K562 (cell line): ENCODE results near the gene CD84. TPM values are rescaled to one million over a fixed set of nuclear protein-coding genes. Genes with fewer than 3 reads are reported as not detected.
A peak's percentile ranks its signal among the peaks of the same experiment; 100 is the strongest.

Experiments used
- ADNP ChIP-seq: fragments of 200-800 bp; sonication (Bioruptor generic); IDR thresholded peaks from 2 replicates; pipeline ENCODE4 v1.6.1; 2016; ENCODE audit warnings: missing genetic modification characterization, missing compliant biosample characterization
- ARNT ChIP-seq, 2 experiments: fragments of 450-650 bp; IDR thresholded peaks; 2 replicates each; pipeline ENCODE4 v1.6.1; 2016; ENCODE audit warnings: mild to moderate bottlenecking in 1 of 2
- ATF1 ChIP-seq, 2 experiments: fragments of 450-650 bp in 1 of 2; IDR thresholded peaks; 2 replicates each; pipeline ENCODE4 v1.6.1; 2016; ENCODE audit warnings: missing compliant biosample characterization in 1 of 2, missing genetic modification characterization in 1 of 2
- CHAMP1 ChIP-seq: fragments of 450-650 bp; IDR thresholded peaks from 2 replicates; pipeline ENCODE4 v1.6.1; 2016; ENCODE audit warnings: mild to moderate bottlenecking
- CREB3L1 ChIP-seq: fragments of 450-650 bp; IDR thresholded peaks from 2 replicates; pipeline ENCODE4 v1.6.1; 2014; ENCODE audit warnings: low read depth, mild to moderate bottlenecking, moderate library complexity, borderline replicate concordance
- CREM ChIP-seq: IDR thresholded peaks from 2 replicates; pipeline ENCODE4 v1.6.1; 2014; ENCODE audit warnings: antibody characterized with exemption, low read depth
- DPF2 ChIP-seq: fragments of 450-650 bp; IDR thresholded peaks from 2 replicates; pipeline ENCODE4 v1.6.1; 2016
- E2F3 ChIP-seq: fragments of 250-450 bp; sonication (Bioruptor Pico); IDR thresholded peaks from 2 replicates; pipeline ENCODE4 v1.4.0; 2020; ENCODE audit warnings: mild to moderate bottlenecking
- ESRRB ChIP-seq: fragments of 250-450 bp; sonication (Bioruptor Pico); IDR thresholded peaks from 2 replicates; pipeline ENCODE4 v1.5.0; 2020; ENCODE audit warnings: mild to moderate bottlenecking, moderate library complexity, borderline replicate concordance
- NFIX ChIP-seq: fragments of 250-450 bp; sonication (Bioruptor Pico); IDR thresholded peaks from 2 replicates; pipeline ENCODE4 v1.4.0; 2020; ENCODE audit warnings: low read depth, mild to moderate bottlenecking, moderate library complexity
- NFRKB ChIP-seq: fragments of 450-650 bp; IDR thresholded peaks from 2 replicates; pipeline ENCODE4 v1.6.1; 2016; ENCODE audit warnings: low read depth
- NR2C1 ChIP-seq, 2 experiments: fragments of 450-650 bp; IDR thresholded peaks; 2 replicates each; pipeline ENCODE4 v1.6.1; 2017; ENCODE audit warnings: mild to moderate bottlenecking in 2 of 2, antibody characterized with exemption in 1 of 2, inconsistent platforms in 1 of 2, missing compliant biosample characterization in 1 of 2, missing genetic modification characterization in 1 of 2
- NUFIP1 ChIP-seq: fragments of 450-650 bp; IDR thresholded peaks from 2 replicates; pipeline ENCODE4 v1.6.1; 2018; ENCODE audit not compliant: partially characterized antibody
- PBX2 ChIP-seq, 2 experiments: IDR thresholded peaks in 1 of 2; conservative IDR thresholded peaks in 1 of 2; 2 replicates each; pipeline ENCODE4 v1.6.1; 2016; ENCODE audit warnings: low read depth in 2 of 2, mild to moderate bottlenecking in 1 of 2, missing compliant biosample characterization in 1 of 2, missing genetic modification characterization in 1 of 2, moderate library complexity in 1 of 2
- RAD21 ChIP-seq, 2 experiments: fragments of 250-450 bp in 1 of 2; fragments of 450-650 bp in 1 of 2; sonication (Bioruptor Pico) in 1 of 2; formaldehyde crosslinking in 1 of 2; IDR thresholded peaks in 1 of 2; conservative IDR thresholded peaks in 1 of 2; 2 replicates each; pipeline versions ENCODE4 v1.4.0 to v1.8.0; 2020 to 2022; ENCODE audit warnings: mild to moderate bottlenecking in 2 of 2, moderate library complexity in 1 of 2
- RCOR1 ChIP-seq, 2 experiments: IDR thresholded peaks; 2 replicates each; pipeline ENCODE4 v1.6.1; 2012; ENCODE audit warnings: low read depth in 2 of 2, low read length in 2 of 2, borderline replicate concordance in 1 of 2, improper control_type of control experiment in 1 of 2
- ZNF12 ChIP-seq: sonication (generic); formaldehyde crosslinking; IDR thresholded peaks from 2 replicates; pipeline ENCODE4 v1.4.0; 2020; ENCODE audit warnings: mild to moderate bottlenecking, missing genetic modification reagents
- ZNF121 ChIP-seq: sonication (generic); formaldehyde crosslinking; conservative IDR thresholded peaks from 2 replicates; pipeline ENCODE4 v1.8.0; 2022; ENCODE audit warnings: missing genetic modification reagents
- ZNF263 ChIP-seq: sonication (generic); formaldehyde crosslinking; IDR thresholded peaks from 2 replicates; pipeline ENCODE4 v1.8.0; 2022; ENCODE audit warnings: mild to moderate bottlenecking, missing genetic modification reagents, borderline replicate concordance
- ZNF589 ChIP-seq: fragments of 200-800 bp; sonication (Bioruptor generic); IDR thresholded peaks from 2 replicates; pipeline ENCODE4 v1.6.1; 2016; ENCODE audit warnings: low read depth, missing genetic modification characterization, missing compliant biosample characterization
- ZNF766 ChIP-seq: fragments of 200-800 bp; sonication (Bioruptor generic); conservative IDR thresholded peaks from 2 replicates; pipeline ENCODE4 v1.6.1; 2016; ENCODE audit warnings: missing genetic modification characterization, missing compliant biosample characterization
- polyA plus RNA-seq, 8 experiments: library from polyadenylated mRNA; depleted of rRNA in 4 of 8; stranded (reverse) in 5 of 8; unstranded in 3 of 8; fragments of >200 nt; fragmentation: Nextera tagmentation in 2 of 8; fragmentation: Illumina TruSeq in 1 of 8; extraction: Ambion mirVana in 2 of 8; extraction: Trizol in 1 of 8; gene quantifications; 2 replicates each; pipeline versions ENCODE4 v1.2.1 to v1.2.3, GENCODE V29; 2011 to 2014; ENCODE audit warnings: inconsistent platforms in 1 of 8, missing spikeins in 1 of 8
- total RNA-seq, 7 experiments: library from RNA; depleted of rRNA in 6 of 7; stranded (reverse); fragments of >200 nt in 6 of 7; fragmentation: Illumina TruSeq in 2 of 7; extraction: Trizol in 2 of 7; gene quantifications; 2 replicates each; pipeline versions ENCODE4 v1.2.1 to v1.2.3, GENCODE V29; 2011 to 2021; ENCODE audit warnings: low replicate concordance in 1 of 7

Gene CD84
- total and polyA plus RNA-seq, 9 of the 15 experiments (the other 6 are each of a cell fraction or from before 2014, with no cell fraction given): 0.82 to 6.8 (median 2.0) TPM

- TF ChIP-seq PBX2 (CRISPR knock-in tag; IDR thresholded peaks at IDR 0.05; ENCODE audit: low read depth): no peak
- TF ChIP-seq PBX2 (tag; conservative IDR thresholded peaks at IDR 0.05; ENCODE audit: low read depth): peak; percentile 24; the same call in 1 of the 2 replicates
- TF ChIP-seq ZNF12 (CRISPR knock-in tag): no peak
- peak; percentile 16 for TF ChIP-seq NUFIP1
- TF ChIP-seq ADNP (tag): no peak
- no peak for TF ChIP-seq ZNF589
- TF ChIP-seq CREB3L1: no peak
- peak; percentile 43; the same call in 1 of the 2 replicates for TF ChIP-seq NFRKB
- peak in 1 of 2 experiments; percentile 65; a peak in 1 of 4 replicates for TF ChIP-seq ARNT (IDR thresholded peaks at IDR 0.05)
- no peak for TF ChIP-seq E2F3 (CRISPR knock-in tag)
- peak; percentile 86 for TF ChIP-seq ZNF766 (CRISPR knock-in tag)
- no peak for TF ChIP-seq ESRRB (CRISPR knock-in tag)
- 0 out of 2 replicates have a peak, but pooled peaks have one; percentile 29 for TF ChIP-seq CREM
- peak; percentile 49; the same call in 1 of the 2 replicates for TF ChIP-seq CHAMP1
- no peak for TF ChIP-seq ZNF121 (CRISPR knock-in tag)
- no peak for TF ChIP-seq NR2C1 (IDR thresholded peaks at IDR 0.05)
- no peak for TF ChIP-seq NR2C1 (tag; IDR thresholded peaks at IDR 0.05)
- TF ChIP-seq ZNF263: peak; percentile 42; the same call in 1 of the 2 replicates
- 0 out of 2 replicates have a peak, but pooled peaks have one; percentile 20 for TF ChIP-seq DPF2
- TF ChIP-seq RAD21 (CRISPR knock-in tag; conservative IDR thresholded peaks at IDR 0.05 in 1 of 2, IDR thresholded peaks at IDR 0.05 in 1 of 2): peak; percentile 99 to 100
- peak; percentile 53 to 94; a peak in 3 of 4 replicates for TF ChIP-seq RCOR1 (IDR thresholded peaks at IDR 0.05; ENCODE audit: borderline replicate concordance in 1 of 2, low read depth in 2 of 2, low read length in 2 of 2)
- TF ChIP-seq NFIX (CRISPR knock-in tag): no peak
- TF ChIP-seq ATF1 (CRISPR knock-in tag; IDR thresholded peaks at IDR 0.05): no peak
- peak; percentile 41 for TF ChIP-seq ATF1 (tag; IDR thresholded peaks at IDR 0.05)
Measured at GRCh38 chr1:160607011-160607671, 27.8 kb upstream of the CD84 start (continued).
